ENCODE results near the gene EBLN2.

GRCh38 chr3:73026760-73027113 lies 34.7 kb upstream of the EBLN2 start:
- TF ChIP-seq MAX (IDR thresholded peaks at IDR 0.05; ENCODE audit: insufficient read depth, insufficient read length) = no peak
- TF ChIP-seq CTCF (IDR thresholded peaks at IDR 0.05; ENCODE audit: extremely low read depth in 1 of 2, insufficient read depth in 1 of 2, low read depth in 1 of 2, low read length in 2 of 2) = no peak
- no peak for TF ChIP-seq JUN (IDR thresholded peaks at IDR 0.05; ENCODE audit: borderline replicate concordance, insufficient read depth, insufficient read length, low read depth)
- TF ChIP-seq POLR2A (IDR thresholded peaks at IDR 0.05; ENCODE audit: low read depth, low read length) = no peak
